HG02759 (cell line): Measurements from ENCODE around the gene WRAP73.

Experiments used
- ATAC-seq: cut with Tn5 transposase; IDR thresholded peaks from one replicate; pipeline ENCODE4 v1.9.1; 2021; ENCODE audit warnings: mild to moderate bottlenecking, moderate library complexity; ENCODE audit not compliant: unreplicated experiment

The WRAP73 gene

DNA sequence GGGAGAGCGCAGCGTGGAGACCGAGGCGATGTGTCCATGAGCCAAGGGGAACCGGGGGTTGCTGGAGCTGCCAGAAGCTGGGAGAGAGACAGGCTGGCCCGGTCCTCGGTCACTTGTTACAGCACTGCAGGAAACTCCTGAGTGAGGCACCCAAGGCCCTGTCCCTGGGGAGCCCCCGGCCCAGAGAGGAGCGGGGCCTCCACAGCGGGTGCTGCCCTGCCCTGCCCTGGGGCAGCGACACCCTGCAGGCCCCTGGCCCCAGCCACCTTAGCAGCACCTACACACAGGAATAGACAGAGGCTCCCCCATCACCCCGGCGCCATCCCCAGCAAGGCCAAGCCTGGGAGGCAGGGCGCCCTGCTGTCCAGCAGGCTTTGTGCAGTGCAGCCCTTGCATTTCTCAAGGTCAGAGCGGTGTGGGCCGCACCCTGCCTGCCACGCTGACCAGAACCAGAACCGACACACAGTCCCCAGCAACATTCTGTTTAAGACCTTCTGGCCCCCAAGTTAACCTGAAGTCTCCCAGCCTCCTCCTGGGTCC, 32.0 kb downstream of the WRAP73 start:
- no peak for ATAC-seq

DNA sequence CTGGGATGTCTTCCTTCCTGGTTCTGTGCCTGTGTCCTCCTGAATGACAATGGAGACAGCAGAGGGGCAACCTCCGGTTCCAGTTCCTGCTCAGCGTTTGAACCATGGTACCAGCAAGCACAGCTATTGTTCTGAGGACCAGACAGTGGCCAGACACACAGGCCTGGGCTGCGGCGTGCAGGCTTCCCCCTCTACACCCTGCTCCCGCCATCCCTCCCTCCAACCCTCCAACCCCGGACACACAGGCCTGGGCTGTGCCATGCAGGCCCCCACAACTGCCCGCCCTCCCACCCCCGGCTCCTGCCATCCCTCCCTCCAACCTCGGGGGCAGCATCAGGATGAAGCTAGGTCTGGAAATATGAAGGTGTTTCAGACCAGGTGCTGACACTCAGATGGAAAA, 33.0 kb downstream of the WRAP73 start:
- no peak for ATAC-seq

DNA sequence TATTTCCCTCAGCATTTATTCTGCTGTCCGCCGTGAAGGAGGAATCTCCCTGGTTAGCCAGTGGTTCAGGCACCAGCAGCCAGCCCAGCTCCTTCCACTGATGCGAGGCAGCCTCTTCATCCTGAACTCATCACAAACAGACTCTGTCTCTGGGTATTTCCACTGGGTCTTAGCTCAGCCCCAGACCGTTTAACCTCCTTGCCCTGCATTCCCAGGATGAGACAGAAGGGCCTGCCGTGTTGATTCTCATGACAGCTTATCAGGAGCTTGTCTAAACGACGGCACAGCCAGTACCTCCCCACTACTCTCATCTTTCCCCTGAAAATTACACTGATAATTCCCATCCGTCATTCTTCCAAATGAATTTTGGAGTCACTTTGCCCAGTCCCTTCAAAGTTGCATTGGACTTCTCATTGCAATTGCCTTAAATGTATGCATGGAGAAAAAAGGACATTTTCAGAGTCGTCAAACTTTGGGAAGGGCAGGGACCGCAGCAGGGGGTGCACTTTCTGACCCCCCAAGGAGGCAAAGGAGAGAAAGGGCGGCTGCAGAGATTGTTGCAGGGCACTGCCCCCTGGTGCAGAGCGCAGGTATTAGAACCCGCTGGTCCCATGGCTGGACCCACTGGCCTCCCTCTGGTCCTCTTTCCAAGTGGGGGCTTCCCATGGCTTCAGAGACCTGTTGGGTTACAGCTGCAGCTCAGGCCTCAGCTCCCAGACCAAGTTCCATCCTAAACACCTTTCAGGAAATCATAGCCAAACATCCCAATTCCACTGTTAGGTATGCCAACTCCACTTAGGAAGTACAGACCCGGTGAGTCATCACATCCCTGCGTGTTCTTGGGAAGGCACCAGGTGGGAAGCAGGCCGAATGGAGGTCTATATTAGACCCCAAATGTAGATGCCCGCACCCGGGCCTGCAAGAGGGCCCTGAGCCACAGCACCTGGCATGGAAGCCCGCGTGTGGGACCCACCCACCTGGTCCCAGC, 34.9 kb downstream of the WRAP73 start:
- ATAC-seq = no peak

GRCh38 chr1:3612123-3612522, 37.8 kb downstream of the WRAP73 start:
- ATAC-seq = no peak

DNA sequence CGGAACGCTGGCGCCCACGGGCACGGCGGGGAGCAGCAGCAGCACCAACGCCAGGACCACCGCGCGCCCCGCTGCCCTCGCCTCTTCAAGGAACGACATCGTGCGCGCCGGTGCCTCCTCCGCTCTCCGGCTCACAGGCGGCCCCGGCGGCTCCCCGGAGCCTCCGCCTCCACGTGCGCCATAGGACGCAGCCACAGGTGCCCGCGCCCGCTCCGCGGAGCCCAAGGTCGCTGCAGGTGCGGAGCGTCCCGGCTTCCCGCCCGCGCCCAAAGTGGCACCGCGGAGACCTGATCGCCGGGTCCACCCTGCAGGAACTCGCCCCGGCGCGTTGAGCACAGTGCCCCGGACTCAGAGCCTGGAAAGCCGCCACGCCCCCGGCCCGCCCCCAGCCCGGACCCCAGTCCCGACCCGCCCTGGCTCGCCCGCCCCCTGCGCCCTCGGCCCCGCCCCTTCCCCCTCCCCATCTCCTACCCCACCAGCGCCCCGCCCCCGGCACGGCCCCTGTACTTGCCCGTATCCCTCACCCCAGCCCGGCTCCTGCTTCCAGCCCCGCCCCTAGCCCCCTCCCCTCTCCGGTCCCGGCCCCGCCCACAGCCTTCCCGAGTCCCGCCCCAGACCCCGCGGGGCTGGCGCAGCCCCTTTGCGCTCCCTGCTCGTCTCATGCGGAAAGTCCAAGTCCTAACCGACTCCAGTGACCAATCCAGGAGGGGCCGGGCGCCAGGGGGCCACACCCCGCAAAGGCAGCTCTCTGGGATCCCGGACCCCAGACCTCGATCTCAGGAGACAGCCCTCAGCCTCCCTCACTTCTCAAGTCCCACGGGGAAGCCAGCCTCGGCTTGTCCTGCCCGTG, 38.5 kb downstream of the WRAP73 start, which contains the start of gene MEGF6:
Gene MEGF6, minus strand, starts transcription at position 339 of the 850 bp plus-strand sequence. Its CDS starts 240 bp downstream, at position 99.
- ATAC-seq = no peak

DNA sequence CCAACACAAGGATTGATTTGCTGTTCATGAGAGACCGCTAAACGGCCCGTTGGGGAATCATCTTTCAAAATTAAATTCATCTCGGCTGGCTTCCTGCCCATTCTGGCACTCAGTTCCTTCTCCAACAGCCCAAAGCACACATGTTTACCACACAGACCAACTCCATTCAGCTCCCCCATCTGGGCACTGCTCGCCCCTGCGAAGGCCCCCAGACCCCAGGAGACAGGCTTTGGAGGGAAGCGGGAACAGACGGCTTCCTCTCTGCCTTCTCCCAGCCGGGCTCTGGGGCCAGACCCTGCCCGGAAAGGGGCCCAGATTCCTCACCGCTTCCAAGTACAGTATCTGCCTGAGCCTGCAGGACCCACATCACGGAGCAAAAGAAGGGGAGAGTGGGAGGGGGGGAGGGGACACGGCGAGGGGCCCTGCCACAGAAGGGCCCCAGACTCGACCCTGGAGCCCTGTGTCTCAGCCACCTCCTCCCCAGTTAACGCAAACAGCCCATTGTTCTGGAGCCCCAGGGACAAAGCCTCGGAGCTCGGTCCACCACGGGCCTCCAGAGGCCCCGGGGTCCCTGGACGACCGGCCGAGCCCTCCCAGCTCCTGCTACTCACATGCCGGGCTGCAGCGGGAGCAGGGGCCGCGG, 39.3 kb downstream of the WRAP73 start:
- ATAC-seq = no peak

DNA sequence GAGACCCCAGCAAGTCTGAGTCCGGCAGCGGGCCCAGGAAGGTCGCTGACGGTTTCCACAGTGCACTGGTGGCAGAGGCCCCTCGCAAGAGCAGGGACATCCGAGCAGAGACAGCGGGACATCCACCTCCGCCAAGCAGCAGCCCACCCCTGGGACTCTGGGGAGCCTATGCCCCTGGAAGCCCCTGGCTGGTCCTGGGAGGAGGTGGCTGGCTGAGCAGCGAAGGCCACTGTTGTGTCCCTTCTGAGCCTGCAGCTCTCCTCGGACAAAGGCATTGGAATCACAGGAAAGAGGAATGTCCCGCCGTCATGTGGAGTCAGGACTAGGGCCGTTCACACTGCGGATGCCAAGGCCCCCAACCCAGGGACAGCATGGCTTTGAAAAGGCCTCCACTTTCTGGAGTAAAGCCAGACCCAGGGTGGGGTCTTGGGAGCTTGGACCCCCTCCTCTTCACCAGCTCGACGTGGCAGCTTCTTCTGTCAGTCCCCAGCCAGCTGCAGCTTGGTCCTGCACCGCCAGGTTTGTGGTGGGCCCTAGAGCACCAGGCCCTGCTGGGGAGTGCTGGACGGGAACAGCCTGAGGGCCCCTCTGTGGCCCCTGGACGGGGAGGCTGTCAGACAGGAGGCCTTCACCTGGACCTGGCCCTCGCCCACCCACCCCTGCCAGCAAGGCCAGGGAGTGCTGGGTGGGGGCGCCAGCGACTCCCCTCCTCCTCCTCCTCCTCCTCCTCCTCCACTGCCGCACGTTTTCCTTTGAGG, 40.0 kb downstream of the WRAP73 start:
- ATAC-seq = no peak

DNA sequence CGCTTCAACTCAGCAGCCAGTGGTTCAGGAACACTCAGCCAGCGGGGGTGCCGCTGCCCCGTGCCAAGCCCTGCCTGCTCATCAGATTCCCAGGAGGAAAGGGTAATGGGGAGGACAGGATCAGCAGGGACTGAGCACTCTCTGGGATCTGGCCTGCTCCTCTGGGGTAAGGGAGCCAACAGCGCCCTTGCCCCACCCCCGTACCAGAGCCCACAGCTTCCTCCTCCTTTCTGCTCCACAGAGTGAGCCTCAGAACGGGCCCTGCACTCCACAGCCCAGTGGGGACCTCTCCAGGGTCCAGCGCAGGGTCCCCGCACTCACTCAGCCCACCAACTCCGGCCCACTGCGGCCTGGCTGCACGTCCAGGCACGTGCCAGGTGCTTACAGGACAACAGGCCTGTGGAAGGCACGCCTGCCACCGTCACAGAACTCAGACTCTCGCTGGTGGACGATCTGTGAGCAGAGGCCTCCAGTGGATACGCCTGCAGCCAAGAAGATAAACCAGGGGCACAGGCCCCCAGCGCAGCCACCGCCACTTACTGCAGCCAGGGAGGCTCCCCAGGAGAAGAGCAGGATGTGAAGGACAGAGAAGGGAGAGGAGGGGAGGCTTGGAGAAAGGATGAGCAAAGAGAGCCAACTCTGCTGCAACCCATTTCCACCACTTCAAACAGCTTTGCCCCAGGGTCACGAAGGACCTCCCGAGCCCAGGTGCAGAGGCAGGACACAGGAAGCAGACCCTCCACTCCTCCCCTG, 40.7 kb downstream of the WRAP73 start:
- ATAC-seq = no peak

DNA sequence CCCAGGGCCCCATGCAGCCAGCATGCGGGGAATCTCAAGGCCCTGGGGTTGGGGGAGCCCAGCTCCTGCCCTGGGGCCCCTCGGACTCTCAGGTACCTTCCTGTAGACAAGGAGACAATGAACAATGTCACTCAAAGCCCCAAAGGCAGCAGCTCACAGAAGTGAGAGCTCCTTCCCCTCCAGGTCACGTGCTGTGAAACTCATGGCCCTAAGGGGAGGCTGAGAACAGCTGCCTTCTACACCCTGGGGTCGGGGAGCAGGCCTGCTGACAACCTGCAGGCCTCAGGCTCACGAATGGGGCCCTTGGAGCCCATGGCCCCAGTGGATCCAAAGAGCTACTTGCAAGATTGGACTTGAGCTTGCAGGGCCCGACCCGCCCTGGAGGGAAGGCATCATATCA, 41.7 kb downstream of the WRAP73 start:
- no peak for ATAC-seq

GRCh38 chr1:3607703-3608065, 42.2 kb downstream of the WRAP73 start:
- ATAC-seq = no peak

DNA sequence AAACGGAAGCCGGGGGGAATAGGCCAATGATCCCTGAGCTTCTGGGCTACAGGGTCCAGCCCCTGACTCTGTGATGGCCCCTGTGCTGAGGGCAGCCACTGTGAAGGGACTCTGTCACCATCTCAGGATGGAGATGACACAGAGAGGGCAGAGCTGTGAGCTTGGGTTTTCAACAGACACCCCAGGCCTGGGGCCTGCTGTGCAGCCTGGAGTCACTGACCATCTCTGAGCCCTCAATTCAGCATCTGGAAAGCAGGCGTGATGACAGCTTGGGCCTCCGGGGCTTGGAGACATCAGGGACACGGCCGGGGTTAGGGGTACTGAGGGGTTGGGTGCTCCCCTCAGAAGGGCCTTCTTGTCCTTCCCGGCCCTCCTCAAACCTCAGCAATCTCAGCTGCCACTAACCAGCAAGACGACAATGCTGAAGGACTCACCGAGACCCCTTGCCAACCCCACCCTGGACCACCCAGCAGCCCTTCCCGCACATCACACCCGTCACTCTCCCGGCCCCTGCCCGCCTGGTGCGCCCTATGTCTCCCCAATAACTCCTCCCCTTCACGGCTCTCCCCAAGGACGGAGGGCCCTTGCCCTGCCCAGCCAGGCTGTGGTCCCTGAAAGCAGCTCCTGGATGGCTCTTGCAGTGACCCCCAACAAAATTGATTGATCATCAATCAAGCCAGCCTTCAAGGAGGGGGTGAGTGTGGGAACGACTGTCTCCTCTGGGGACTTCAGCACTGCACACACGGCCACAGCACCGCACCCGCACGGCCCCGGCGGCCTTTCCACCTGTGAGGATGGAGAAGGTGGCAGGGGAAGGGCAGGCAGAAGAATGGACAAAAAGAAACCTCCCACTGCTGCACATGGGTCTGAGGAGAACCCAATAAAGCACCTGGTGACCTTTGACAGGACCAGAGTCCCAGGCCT, 42.9 kb downstream of the WRAP73 start:
- ATAC-seq = no peak

DNA sequence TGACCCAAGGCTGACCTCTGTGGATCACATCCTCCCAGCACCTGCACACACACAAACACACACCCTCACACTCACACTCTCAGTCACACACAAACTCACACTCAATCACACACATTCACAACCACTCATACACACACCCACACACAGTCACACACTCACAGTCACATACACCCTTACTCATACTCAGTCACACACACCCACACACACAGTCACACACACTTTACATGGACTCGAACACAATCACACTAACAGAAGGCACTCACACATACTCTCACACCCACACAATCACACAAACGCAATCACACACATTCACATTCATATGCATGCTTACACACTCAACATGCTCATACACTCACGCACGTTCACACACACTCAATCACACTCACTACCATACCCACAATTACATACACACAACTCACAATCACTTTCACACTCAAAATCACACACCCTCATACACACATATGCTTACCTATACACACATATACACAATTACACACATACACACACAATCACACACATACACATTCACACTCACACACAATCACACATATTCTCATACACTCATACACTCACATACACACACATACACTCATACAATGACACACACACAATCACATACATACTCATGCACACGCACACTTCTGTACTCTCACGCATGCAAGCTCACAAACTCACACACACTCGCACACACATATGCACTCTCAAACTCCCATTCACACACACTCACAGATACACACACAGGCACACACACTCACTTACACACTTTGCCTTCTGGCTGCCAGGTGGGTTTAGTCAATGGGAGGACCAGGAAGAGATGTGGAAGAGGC, 44.7 kb downstream of the WRAP73 start:
- no peak for ATAC-seq

- ATAC-seq = no peak
These were observed 45.4 kb downstream of the WRAP73 start for GRCh38 chr1:3604468-3604974.

GRCh38 chr1:3603571-3604467, 46.1 kb downstream of the WRAP73 start:
- ATAC-seq = no peak

GRCh38 chr1:3603156-3603555, 46.7 kb downstream of the WRAP73 start:
- ATAC-seq = no peak

- no peak for ATAC-seq
These were observed 47.5 kb downstream of the WRAP73 start for GRCh38 chr1:3602375-3602774.
